GM21723 (cell line): ENCODE data around the gene GALNT10.
"Not testable (repeated sequence)": the region's sequence is repeated elsewhere in the genome, so short reads cannot be mapped to it uniquely, and the experiment has no call there.

Source experiments
- ATAC-seq: cut with Tn5 transposase; IDR thresholded peaks from one replicate; pipeline ENCODE4 v1.9.1; 2021; ENCODE audit warnings: mild to moderate bottlenecking, moderate library complexity; ENCODE audit not compliant: unreplicated experiment

Gene GALNT10

GRCh38 chr5:154346427-154346826 is 155.9 kb downstream of the GALNT10 start:
- ATAC-seq = no peak

- no peak for ATAC-seq
Observed at GRCh38 chr5:154349626-154350264, 159.2 kb downstream of the GALNT10 start.

- no peak for ATAC-seq
Observed at GRCh38 chr5:154351141-154351540, 160.6 kb downstream of the GALNT10 start.

- no peak for ATAC-seq
Observed at GRCh38 chr5:154351566-154351965, 161.0 kb downstream of the GALNT10 start.

- no peak for ATAC-seq
Observed at GRCh38 chr5:154352960-154353548, 162.5 kb downstream of the GALNT10 start.

GRCh38 chr5:154355129-154355611 is 164.6 kb downstream of the GALNT10 start:
- ATAC-seq = no peak

GRCh38 chr5:154356020-154356655 is 165.6 kb downstream of the GALNT10 start:
- ATAC-seq = no peak

- no peak for ATAC-seq
Observed at GRCh38 chr5:154356958-154357357, 166.4 kb downstream of the GALNT10 start.

- ATAC-seq = no peak
Observed at GRCh38 chr5:154358516-154359220, 168.1 kb downstream of the GALNT10 start.

- ATAC-seq = no peak
Observed at GRCh38 chr5:154359221-154359573, 168.7 kb downstream of the GALNT10 start.

GRCh38 chr5:154360241-154360640 is 169.7 kb downstream of the GALNT10 start:
- ATAC-seq = not testable (repeated sequence)

- ATAC-seq = no peak
Observed at GRCh38 chr5:154363411-154363810, 172.9 kb downstream of the GALNT10 start.

GRCh38 chr5:154364771-154365170 is 174.2 kb downstream of the GALNT10 start:
- ATAC-seq = no peak

- ATAC-seq = no peak
Observed at GRCh38 chr5:154365823-154366222, 175.3 kb downstream of the GALNT10 start.

- ATAC-seq = no peak
Observed at GRCh38 chr5:154366353-154366752, 175.8 kb downstream of the GALNT10 start.

- ATAC-seq = no peak
Observed at GRCh38 chr5:154367101-154367500, 176.6 kb downstream of the GALNT10 start.

- no peak for ATAC-seq
Observed at GRCh38 chr5:154368041-154368800, 177.7 kb downstream of the GALNT10 start.

- no peak for ATAC-seq
Observed at GRCh38 chr5:154369682-154370081, 179.1 kb downstream of the GALNT10 start.

- ATAC-seq = no peak
Observed at GRCh38 chr5:154370119-154370518, 179.6 kb downstream of the GALNT10 start.

- no peak for ATAC-seq
Observed at GRCh38 chr5:154370813-154371212, 180.3 kb downstream of the GALNT10 start.

GRCh38 chr5:154371687-154372086 is 181.2 kb downstream of the GALNT10 start:
- ATAC-seq = no peak
